ENCODE data around the gene PADI6. TPM values are rescaled to one million over a fixed set of nuclear protein-coding genes. Genes with fewer than 3 reads are reported as not detected.
"Not testable (repeated sequence)": the region's sequence is repeated elsewhere in the genome, so short reads cannot be mapped to it uniquely, and the experiment has no call there.

The PADI6 gene
- total RNA-seq, 8 experiments from 2014 or later, result 0.09 TPM; not detected in 7

DNA sequence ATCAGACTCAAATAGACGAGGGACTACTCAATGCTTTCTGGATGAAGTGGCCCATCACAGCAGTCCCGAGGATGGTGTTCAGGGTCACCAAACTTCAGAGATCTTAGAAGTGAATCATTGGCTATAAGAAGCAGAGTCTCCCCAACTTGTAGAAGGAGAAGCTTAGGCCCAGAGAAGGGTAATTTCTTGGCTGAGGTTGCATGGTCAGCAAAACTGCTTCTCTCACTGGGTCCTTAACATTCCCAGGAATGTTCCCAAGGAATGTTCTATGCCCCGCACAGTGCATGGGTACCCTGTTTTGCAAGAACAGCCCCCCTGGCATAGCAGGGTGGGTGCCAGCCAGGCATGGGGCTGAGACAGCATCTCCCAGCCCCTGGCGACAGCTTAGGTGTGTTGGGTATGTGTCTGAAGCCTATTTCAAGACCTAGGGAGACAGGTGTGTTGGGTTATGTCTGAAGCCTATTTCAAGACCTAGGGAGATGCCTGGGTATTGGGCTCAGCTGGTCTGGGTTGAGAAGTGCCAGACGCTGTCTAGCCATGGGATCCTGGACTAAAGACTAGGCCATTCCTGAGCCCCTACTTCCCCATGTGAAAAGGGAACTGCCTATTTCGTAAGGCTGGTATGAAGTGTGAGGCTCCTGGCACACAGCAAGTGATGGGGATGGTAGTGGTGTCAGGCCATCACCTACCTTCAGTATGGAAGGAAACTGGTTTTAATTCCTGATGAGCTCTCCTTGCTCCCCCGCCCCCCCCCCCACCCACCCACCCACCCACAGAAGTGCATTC is 26.1 kb downstream of the PADI6 start:
- Histone ChIP-seq H3K27ac (no peak overlapping the region), H3K4me3 (no peak overlapping the region), H3K4me1 (replicated peaks in 1 of 2) (peaks cover 0 to 8% of the 10 kb centered on the region in 2 donors)
- WGBS, 10 experiments, result 10 to 86% (median 61%) methylated on average over 1 to 6 of the region's 7 CpGs; no CpG with 5 or more reads in 4 of the 10 experiments
- in situ Hi-C loops (cut with MboI; ENCODE audit: low pct_unique_long_range_greater_than_20kb in 2 of 9, low sequenced_read_pairs in 9 of 9, unreplicated experiment in 9 of 9), result loop anchor here in 1 of 9 experiments (25.0 kb wide), 1 partner anchor 286 kb away; the partner anchor contains the start of gene PADI2
- ATAC-seq (replicated peaks in 6 of 8), result no peak

DNA sequence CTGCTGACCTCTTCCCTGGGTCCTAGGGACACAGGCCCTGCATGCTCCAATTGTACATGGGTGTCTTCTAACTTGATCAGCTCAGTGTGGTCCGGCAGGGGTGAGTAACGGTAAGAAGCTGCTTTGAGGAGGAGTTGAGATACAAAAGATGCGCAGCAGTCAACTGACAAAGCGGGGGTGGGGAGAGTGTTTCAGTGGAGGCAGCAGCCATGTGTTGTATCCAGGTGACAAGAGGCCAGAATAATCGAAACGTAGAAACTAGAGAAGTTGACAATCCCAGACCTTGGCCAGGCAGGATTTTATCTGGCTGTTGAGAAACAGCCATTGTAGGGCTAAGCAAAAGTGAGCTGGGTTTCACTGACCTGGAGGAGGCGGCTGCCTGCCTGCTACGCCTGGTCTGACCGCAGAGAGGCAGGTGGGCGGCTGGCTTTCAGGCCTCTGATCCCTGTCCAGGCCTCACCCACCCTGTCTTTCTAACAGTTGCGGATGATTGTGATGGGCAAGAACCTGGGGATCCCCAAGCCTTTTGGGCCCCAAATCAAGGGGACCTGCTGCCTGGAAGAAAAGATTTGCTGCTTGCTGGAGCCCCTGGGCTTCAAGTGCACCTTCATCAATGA is 28.8 kb downstream of the PADI6 start:
- Histone ChIP-seq H3K4me3 (no peak overlapping the region), H3K27ac (no peak overlapping the region), H3K4me1 (replicated peaks in 1 of 2) (peaks cover 0 to 12% of the 10 kb centered on the region in 2 donors)
- ATAC-seq (replicated peaks in 6 of 8), result peak in 5 of 8 experiments; percentile 24 to 37 (median 30)
- in situ Hi-C loops (cut with MboI; ENCODE audit: low pct_unique_long_range_greater_than_20kb in 2 of 9, low sequenced_read_pairs in 9 of 9, unreplicated experiment in 9 of 9), result loop anchor here in 3 of 9 experiments (10.0 to 25.0 kb wide), 3 partner anchors 211 to 289 kb away; partner anchors contain the start of gene PADI2 (in 2 of the 3)
- 0 to 95% (median 70%) methylated on average over 1 to 7 of the region's 11 CpGs; no CpG with 5 or more reads in 3 of the 10 experiments for WGBS, 10 experiments

DNA sequence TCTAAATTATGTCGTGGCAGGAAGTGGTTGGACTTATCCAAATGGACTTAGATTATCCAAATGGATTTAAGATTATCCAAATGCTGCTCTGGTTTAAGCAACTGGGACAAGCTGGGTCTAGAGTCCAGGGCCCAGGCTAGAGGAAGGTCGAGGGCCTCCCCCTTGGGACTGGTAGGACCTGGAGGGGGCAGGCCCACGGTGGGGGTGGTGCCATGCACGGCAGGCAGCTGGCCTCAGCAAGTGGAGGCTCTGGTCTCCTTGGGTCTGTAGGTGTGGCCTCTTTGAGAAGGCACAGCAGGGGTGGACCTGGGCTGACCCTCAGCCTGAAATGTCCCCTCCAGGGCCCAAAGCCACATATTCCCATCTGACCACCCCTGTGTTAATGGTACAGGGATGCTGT is 29.8 kb downstream of the PADI6 start:
- ATAC-seq (replicated peaks in 6 of 8), result no peak
- Histone ChIP-seq H3K4me3 (no peak overlapping the region), H3K4me1 (replicated peaks in 1 of 2) (peaks cover 0 to 12% of the 10 kb centered on the region in 2 donors), H3K27ac (no peak overlapping the region)
- WGBS, 10 experiments, result 53 to 100% (median 74%) methylated on average over 1 to 2 of the region's 4 CpGs; no CpG with 5 or more reads in 6 of the 10 experiments
- in situ Hi-C loops (cut with MboI; ENCODE audit: low pct_unique_long_range_greater_than_20kb in 2 of 9, low sequenced_read_pairs in 9 of 9, unreplicated experiment in 9 of 9), result loop anchor here in 3 of 9 experiments (10.0 to 25.0 kb wide), 3 partner anchors 210 to 290 kb away; partner anchors contain the start of gene PADI2 (in 2 of the 3)

DNA sequence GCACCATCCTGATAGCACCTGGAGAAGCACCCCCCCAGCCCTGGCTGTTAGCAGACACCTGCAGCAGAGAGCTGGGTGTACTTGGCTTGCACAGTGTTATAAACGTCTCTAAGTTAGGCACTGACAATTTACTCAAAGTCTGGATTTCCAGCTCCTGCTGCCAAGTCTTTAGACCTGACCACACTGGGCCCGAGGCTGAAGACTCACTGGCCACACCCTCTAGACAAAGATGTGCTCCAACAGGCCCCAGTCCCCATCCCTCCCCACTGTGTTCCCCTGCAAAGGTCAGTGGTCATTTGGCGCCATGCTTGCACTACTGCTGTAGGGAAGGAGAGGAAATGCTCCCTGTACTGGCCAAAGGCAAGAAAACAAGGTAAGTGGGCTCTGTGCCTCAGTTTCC is 31.1 kb downstream of the PADI6 start:
- in situ Hi-C loops (cut with MboI; ENCODE audit: low pct_unique_long_range_greater_than_20kb in 2 of 9, low sequenced_read_pairs in 9 of 9, unreplicated experiment in 9 of 9), result loop anchor here in 3 of 9 experiments (10.0 to 25.0 kb wide), 3 partner anchors 209 to 291 kb away; partner anchors contain the start of gene PADI2 (in 2 of the 3)
- H3K27ac ChIP-seq, result no peak overlapping the region
- WGBS, 10 experiments, result 17 to 100% (median 58%) methylated on average over 1 of the region's 3 CpGs; no CpG with 5 or more reads in 6 of the 10 experiments

DNA sequence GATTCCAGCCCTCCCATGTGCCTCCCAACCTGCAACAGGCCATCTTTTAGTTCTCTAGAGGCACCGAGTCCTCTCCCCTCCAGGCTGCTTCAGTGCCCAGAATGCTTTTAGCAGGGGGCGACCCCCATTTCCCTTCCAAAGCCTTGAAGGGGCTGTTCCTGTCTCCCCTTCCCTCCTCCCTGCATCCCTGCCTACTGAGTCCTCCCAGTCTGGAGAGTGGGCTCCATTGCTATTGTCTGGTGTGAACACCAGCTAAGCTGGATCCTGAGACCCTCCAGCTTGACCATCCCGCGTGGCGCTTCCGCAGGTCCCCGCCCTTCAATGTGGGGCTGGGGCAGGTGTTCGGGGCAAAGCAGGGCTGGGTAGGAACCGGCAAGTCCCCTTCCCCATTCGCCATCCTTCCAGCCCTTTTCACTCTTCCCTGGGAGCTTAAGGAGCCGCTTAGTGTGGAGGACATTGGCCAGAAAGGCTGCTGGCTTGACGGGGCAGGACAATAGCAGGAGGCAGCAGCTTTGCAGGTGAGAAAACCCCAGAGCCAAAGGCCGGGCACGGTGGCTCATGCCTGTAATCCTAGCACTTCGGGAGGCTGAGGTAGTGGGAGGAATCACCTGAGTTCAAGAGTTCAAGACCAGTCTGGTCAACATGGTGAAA is 32.2 kb downstream of the PADI6 start:
- in situ Hi-C loops (cut with MboI; ENCODE audit: low pct_unique_long_range_greater_than_20kb in 2 of 9, low sequenced_read_pairs in 9 of 9, unreplicated experiment in 9 of 9), result loop anchor here in 3 of 9 experiments (10.0 to 25.0 kb wide), 3 partner anchors 208 to 292 kb away; partner anchors contain the start of gene PADI2 (in 2 of the 3)
- no peak for ATAC-seq (replicated peaks in 6 of 8)
- peaks cover 0 to 12% of the 10 kb centered on the region in 2 donors for H3K4me1 ChIP-seq (replicated peaks in 1 of 2)
- 16 to 88% (median 79%) methylated on average over 1 to 11 of the region's 15 CpGs; no CpG with 5 or more reads in 2 of the 10 experiments for WGBS, 10 experiments
- H3K4me3 ChIP-seq, result no peak overlapping the region
- no peak overlapping the region for H3K27ac ChIP-seq

More for the DNA sequence above, 31.1 kb downstream of the PADI6 start:
- Histone ChIP-seq H3K4me1 (replicated peaks in 1 of 2) (peaks cover 0 to 12% of the 10 kb centered on the region in 2 donors), H3K4me3 (no peak overlapping the region)
- peak in 3 of 8 experiments; percentile 15 to 30 (median 25) for ATAC-seq (replicated peaks in 6 of 8)

DNA sequence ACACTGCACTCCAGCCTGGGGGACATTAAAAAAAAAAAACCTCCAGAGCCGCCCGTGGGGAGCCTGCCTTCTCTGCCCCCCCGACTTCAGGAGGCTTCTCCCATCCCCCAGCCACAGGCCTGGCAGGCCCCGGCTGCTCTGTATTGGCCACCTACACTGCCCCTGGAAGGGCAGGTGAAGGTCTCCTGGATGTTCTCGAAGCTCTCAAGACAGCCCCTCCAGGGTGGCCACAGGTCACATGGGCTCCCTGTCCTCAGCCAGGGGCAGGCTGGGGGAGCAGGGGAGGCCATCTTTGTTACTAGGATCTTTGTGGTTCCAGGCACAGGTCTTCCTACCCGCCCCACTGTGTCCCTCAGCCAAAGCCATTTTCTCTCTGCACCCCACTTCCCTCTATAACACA is 32.8 kb downstream of the PADI6 start:
- in situ Hi-C loops (cut with MboI; ENCODE audit: low pct_unique_long_range_greater_than_20kb in 2 of 9, low sequenced_read_pairs in 9 of 9, unreplicated experiment in 9 of 9), result loop anchor here in 3 of 9 experiments (10.0 to 25.0 kb wide), 3 partner anchors 207 to 293 kb away; partner anchors contain the start of gene PADI2 (in 2 of the 3)
- Histone ChIP-seq H3K4me3 (no peak overlapping the region), H3K4me1 (replicated peaks in 1 of 2) (peaks cover 0 to 12% of the 10 kb centered on the region in 2 donors), H3K27ac (no peak overlapping the region)
- WGBS, 10 experiments, result 0 to 100% (median 77%) methylated on average over 1 to 4 of the region's 6 CpGs; no CpG with 5 or more reads in 6 of the 10 experiments
- no peak for ATAC-seq (replicated peaks in 6 of 8)

- WGBS, 10 experiments, result 39 to 100% (median 62%) methylated on average over 1 to 11 of the region's 15 CpGs; no CpG with 5 or more reads in 5 of the 10 experiments
- H3K4me3 ChIP-seq, result no peak overlapping the region
- peak; percentile 78 to 98 (median 95) for ATAC-seq (replicated peaks in 6 of 8)
- H3K27ac ChIP-seq, result no peak overlapping the region
- in situ Hi-C loops (cut with MboI; ENCODE audit: low pct_unique_long_range_greater_than_20kb in 2 of 9, low sequenced_read_pairs in 9 of 9, unreplicated experiment in 9 of 9), result loop anchor here in 3 of 9 experiments (10.0 to 25.0 kb wide), 3 partner anchors 206 to 294 kb away; partner anchors contain the start of gene PADI2 (in 2 of the 3)
- peaks cover 0 to 5% of the 10 kb centered on the region in 2 donors for H3K4me1 ChIP-seq (replicated peaks in 1 of 2)
These were observed 34.1 kb downstream of the PADI6 start for GRCh38 chr1:17405898-17406759.

- WGBS, 10 experiments, result 77 to 93% (median 90%) methylated on average over 2 to 14 of the region's 16 CpGs; no CpG with 5 or more reads in 4 of the 10 experiments
- H3K27ac ChIP-seq; ATAC-seq (replicated peaks in 6 of 8); H3K4me1 ChIP-seq (replicated peaks in 1 of 2); H3K4me3 ChIP-seq: not testable (repeated sequence)
- in situ Hi-C loops (cut with MboI; ENCODE audit: low pct_unique_long_range_greater_than_20kb in 2 of 9, low sequenced_read_pairs in 9 of 9, unreplicated experiment in 9 of 9), result loop anchor here in 3 of 9 experiments (10.0 to 25.0 kb wide), 3 partner anchors 205 to 295 kb away; partner anchors contain the start of gene PADI2 (in 2 of the 3)
These were observed 34.9 kb downstream of the PADI6 start for GRCh38 chr1:17406760-17407475.

- H3K4me3 ChIP-seq; H3K4me1 ChIP-seq (replicated peaks in 1 of 2); ATAC-seq (replicated peaks in 6 of 8); H3K27ac ChIP-seq: not testable (repeated sequence)
- in situ Hi-C loops (cut with MboI; ENCODE audit: low pct_unique_long_range_greater_than_20kb in 2 of 9, low sequenced_read_pairs in 9 of 9, unreplicated experiment in 9 of 9), result loop anchor here in 3 of 9 experiments (10.0 to 25.0 kb wide), 3 partner anchors 204 to 296 kb away; partner anchors contain the start of gene PADI2 (in 2 of the 3)
- WGBS, 10 experiments, result 89 to 100% (median 94%) methylated on average over 1 to 11 of the region's 30 CpGs; no CpG with 5 or more reads in 6 of the 10 experiments
These were observed 36.0 kb downstream of the PADI6 start for GRCh38 chr1:17407786-17408514.

DNA sequence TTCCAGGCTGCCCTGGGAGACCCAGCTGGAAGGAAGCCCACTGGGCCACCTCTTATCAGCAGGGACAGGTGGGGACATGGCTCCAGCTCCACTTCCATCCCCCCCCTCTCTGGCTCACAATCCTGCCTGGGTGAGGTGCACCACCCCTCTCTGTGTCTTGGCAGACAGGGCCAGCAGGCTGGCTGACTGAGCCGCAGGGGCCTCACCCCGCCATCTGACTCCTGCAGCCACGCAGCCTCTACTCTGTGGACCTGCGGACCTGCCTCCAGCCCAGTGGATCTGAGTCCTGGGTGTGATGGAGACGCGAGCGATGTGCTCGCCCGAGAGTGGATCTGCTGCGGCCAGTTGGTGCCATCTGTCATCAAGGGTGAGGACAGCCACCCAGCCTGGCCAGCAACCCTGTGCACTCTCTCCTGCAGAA is 37.4 kb downstream of the PADI6 start:
- in situ Hi-C loops (cut with MboI; ENCODE audit: low pct_unique_long_range_greater_than_20kb in 2 of 9, low sequenced_read_pairs in 9 of 9, unreplicated experiment in 9 of 9), result loop anchor here in 3 of 9 experiments (10.0 to 25.0 kb wide), 3 partner anchors 203 to 297 kb away; partner anchors contain the start of gene PADI2 (in 2 of the 3)
- peaks cover 0 to 4% of the 10 kb centered on the region in 2 donors for H3K4me1 ChIP-seq (replicated peaks in 1 of 2)
- no peak overlapping the region for H3K27ac ChIP-seq
- WGBS, 10 experiments, result 90 to 100% (median 96%) methylated on average over 2 to 9 of the region's 10 CpGs; no CpG with 5 or more reads in 6 of the 10 experiments
- H3K4me3 ChIP-seq, result no peak overlapping the region
- no peak for ATAC-seq (replicated peaks in 6 of 8)
